PC-3 (cell line): ENCODE data around the gene GABRG3. TPM values are rescaled to one million over a fixed set of nuclear protein-coding genes. Genes with fewer than 3 reads are reported as not detected.

ENCODE experiments used
- ATAC-seq: fragments of 200-7000 bp; cut with Tn5 transposase; 2 replicates; pipeline ENCODE4 v1.9.1; 2020; ENCODE audit warnings: mild to moderate bottlenecking, moderate library complexity
- BruUV-seq: library from RNA; stranded (reverse); fragments of 400-500 nt; replicated peaks from 2 replicates; lab custom pipeline; 2021; lab: Mats Ljungman, UMichigan
- CTCF ChIA-PET: fragments of 300-600 bp; sonication (Branson Sonifier 250); formaldehyde crosslinking; loops from one replicate; lab custom pipeline; 2022; ENCODE audit warnings: antibody characterized with exemption; lab: Charles Lee
- POLR2A ChIA-PET: fragments of 300-600 bp; sonication (Branson Sonifier 250); formaldehyde crosslinking; loops from one replicate; lab custom pipeline; 2022; ENCODE audit warnings: antibody characterized with exemption; ENCODE audit not compliant: unreplicated experiment; lab: Charles Lee
- DNase-seq: peaks from one replicate; pipeline ENCODE4 v3.0.0-alpha.2; 2015
- H2AFZ ChIP-seq: fragments of 300-600 bp; sonication (generic); 2 replicates; pipeline ENCODE4 v1.6.0; 2016; ENCODE audit warnings: antibody characterized with exemption, low read length
- H3F3A ChIP-seq: fragments of 300-600 bp; sonication (generic); one replicate; pipeline ENCODE4 v1.6.0; 2017; ENCODE audit warnings: antibody characterized with exemption, low read length, control low read depth, mild to moderate bottlenecking; ENCODE audit not compliant: unreplicated experiment
- H3K27ac ChIP-seq: fragments of 300-600 bp; sonication (generic); 2 replicates; pipeline ENCODE4 v1.5.1; 2016; ENCODE audit warnings: mild to moderate bottlenecking, low read length
- H3K27me3 ChIP-seq: fragments of 300-600 bp; sonication (generic); 2 replicates; pipeline ENCODE4 v1.6.1; 2016; ENCODE audit warnings: low read length, mixed read lengths
- H3K36me3 ChIP-seq: fragments of 300-600 bp; sonication (generic); 2 replicates; pipeline ENCODE4 v1.6.1; 2016; ENCODE audit warnings: low read depth, mixed run types, low read length, mixed read lengths
- H3K4me1 ChIP-seq: fragments of 300-600 bp; sonication (generic); 2 replicates; pipeline ENCODE4 v1.5.1; 2016; ENCODE audit warnings: low read length; ENCODE audit not compliant: insufficient read depth
- H3K4me2 ChIP-seq: fragments of 300-600 bp; sonication (generic); 2 replicates; pipeline ENCODE4 v1.6.0; 2016; ENCODE audit warnings: low read length
- H3K4me3 ChIP-seq: fragments of 300-600 bp; sonication (generic); 2 replicates; pipeline ENCODE4 v1.5.1; 2016; ENCODE audit warnings: mild to moderate bottlenecking, low read length, mixed read lengths
- H3K79me2 ChIP-seq: fragments of 300-600 bp; sonication (generic); 2 replicates; pipeline ENCODE4 v1.6.1; 2017; ENCODE audit warnings: low read length, mixed read lengths
- H3K9ac ChIP-seq: fragments of 300-600 bp; sonication (generic); 2 replicates; pipeline ENCODE4 v1.6.0; 2016; ENCODE audit warnings: mild to moderate bottlenecking, low read length
- H3K9me2 ChIP-seq: fragments of 300-600 bp; sonication (generic); replicated peaks from 2 replicates; pipeline ENCODE4 v1.6.1; 2016; ENCODE audit warnings: mixed run types, low read length, mixed read lengths
- H3K9me3 ChIP-seq: fragments of 300-600 bp; sonication (generic); 2 replicates; pipeline ENCODE4 v1.6.1; 2016; ENCODE audit warnings: low read length, mixed read lengths
- H4K20me1 ChIP-seq: fragments of 300-600 bp; sonication (generic); 2 replicates; pipeline ENCODE4 v1.6.1; 2016; ENCODE audit warnings: low read length, mixed read lengths
- EZH2 ChIP-seq: fragments of 300-600 bp; sonication (generic); IDR thresholded peaks from one replicate; pipeline ENCODE4 v1.6.1; 2017; ENCODE audit warnings: antibody characterized with exemption, mild to moderate bottlenecking, low read length; ENCODE audit not compliant: unreplicated experiment
- EZH2phosphoT487 ChIP-seq: fragments of 300-600 bp; sonication (generic); IDR thresholded peaks from 2 replicates; pipeline ENCODE4 v1.6.1; 2018; ENCODE audit warnings: mild to moderate bottlenecking, antibody characterized with exemption, low read length, borderline replicate concordance
- intact Hi-C: fragments of 100-400 bp; cut with micrococcal nuclease; formaldehyde crosslinking; loops from 2 replicates; pipeline ENCODE4 v1.9.0; 2023
- total RNA-seq: library from RNA; depleted of rRNA; stranded (reverse); fragments of >200 nt; gene quantifications from 2 replicates; pipeline ENCODE4 v1.2.3, GENCODE V29; 2014
- TF ChIP-seq, protein P1 (sequence below): fragments of 300-600 bp; sonication (generic); conservative IDR thresholded peaks from 2 replicates; pipeline ENCODE4 v1.5.1; 2017; ENCODE audit warnings: antibody characterized with exemption, low read depth, mild to moderate bottlenecking, low read length

Gene GABRG3
- total RNA-seq, 1 experiment from 2014 or later = 0.11 TPM

DNA sequence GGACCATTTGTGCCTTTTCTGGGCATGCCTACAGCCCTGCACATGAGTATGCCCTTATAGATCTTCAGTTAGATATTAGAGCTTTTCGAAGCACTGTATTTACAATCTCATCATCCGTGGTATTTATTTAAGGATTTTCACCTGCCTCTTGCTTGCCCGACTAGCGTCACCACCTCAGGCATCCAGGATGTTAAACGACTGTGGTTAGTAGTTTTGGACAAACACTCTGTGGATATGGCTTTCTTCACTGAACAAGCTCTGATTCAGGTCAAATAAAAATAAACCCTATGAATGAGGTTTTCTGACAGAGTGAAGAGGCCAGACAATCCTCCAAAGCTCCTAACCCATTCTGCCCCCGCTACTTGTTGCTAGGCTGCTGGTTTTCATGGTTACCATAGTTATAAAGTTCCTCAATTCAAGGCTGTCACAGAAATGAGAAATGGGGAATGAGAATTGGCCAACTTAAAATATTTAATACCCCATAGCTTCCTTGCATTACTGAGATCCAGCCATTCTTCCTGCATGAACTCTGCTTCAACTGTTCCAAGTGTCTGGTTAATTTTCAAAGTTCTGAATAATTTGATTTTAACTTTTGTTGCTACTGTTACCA, 440.1 kb downstream of the GABRG3 start:
- H3F3A ChIP-seq = no peaks in the 10 kb centered on the region
- H2AFZ ChIP-seq = no peak overlapping the region
- no peaks in the 10 kb centered on the region for H3K27me3 ChIP-seq
- TF ChIP-seq EZH2 (no peak), EZH2phosphoT487 (no peak)
- TF ChIP-seq, protein P1, sequence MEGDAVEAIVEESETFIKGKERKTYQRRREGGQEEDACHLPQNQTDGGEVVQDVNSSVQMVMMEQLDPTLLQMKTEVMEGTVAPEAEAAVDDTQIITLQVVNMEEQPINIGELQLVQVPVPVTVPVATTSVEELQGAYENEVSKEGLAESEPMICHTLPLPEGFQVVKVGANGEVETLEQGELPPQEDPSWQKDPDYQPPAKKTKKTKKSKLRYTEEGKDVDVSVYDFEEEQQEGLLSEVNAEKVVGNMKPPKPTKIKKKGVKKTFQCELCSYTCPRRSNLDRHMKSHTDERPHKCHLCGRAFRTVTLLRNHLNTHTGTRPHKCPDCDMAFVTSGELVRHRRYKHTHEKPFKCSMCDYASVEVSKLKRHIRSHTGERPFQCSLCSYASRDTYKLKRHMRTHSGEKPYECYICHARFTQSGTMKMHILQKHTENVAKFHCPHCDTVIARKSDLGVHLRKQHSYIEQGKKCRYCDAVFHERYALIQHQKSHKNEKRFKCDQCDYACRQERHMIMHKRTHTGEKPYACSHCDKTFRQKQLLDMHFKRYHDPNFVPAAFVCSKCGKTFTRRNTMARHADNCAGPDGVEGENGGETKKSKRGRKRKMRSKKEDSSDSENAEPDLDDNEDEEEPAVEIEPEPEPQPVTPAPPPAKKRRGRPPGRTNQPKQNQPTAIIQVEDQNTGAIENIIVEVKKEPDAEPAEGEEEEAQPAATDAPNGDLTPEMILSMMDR = no peak
- H3K9me3 ChIP-seq = peaks cover 20% of the 10 kb centered on the region
- DNase-seq = peak; percentile 44
- intact Hi-C loops = no loop called here
- ATAC-seq = no peak
- no peaks in the 10 kb centered on the region for H3K79me2 ChIP-seq
- no peak overlapping the region for H3K9ac ChIP-seq
- H3K4me1 ChIP-seq = no peaks in the 10 kb centered on the region
- no TSS peak for BruUV-seq
- H3K27ac ChIP-seq = peak overlapping the region; percentile 48
- no peaks in the 10 kb centered on the region for H3K9me2 ChIP-seq
- H4K20me1 ChIP-seq = no peaks in the 10 kb centered on the region
- POLR2A ChIA-PET = no interaction called here
- CTCF ChIA-PET = no interaction called here
- no peaks in the 10 kb centered on the region for H3K36me3 ChIP-seq
- no peak overlapping the region for H3K4me2 ChIP-seq
- no peak overlapping the region for H3K4me3 ChIP-seq

DNA sequence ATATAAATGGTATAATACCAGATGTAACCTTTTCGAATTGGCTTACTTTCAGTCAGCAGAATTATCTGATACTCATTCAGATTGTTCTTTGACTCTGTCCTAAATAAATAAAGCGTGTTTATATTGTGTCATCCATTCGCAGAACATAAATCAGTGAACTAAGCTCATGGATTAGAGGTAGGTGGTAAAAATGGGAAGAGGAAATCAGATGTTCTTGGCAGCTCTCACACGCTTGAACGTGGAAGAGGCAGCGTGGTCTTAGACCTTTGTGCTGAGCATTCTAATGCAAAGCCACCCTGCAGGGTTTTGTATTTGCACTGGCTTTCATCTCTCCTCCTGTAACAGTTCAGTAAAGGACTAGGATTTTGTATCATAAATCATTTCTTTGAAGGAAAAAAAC, 441.4 kb downstream of the GABRG3 start:
- Histone ChIP-seq H3K4me1 (no peaks in the 10 kb centered on the region), H3K27ac (no peak overlapping the region), H2AFZ (no peak overlapping the region), H3K27me3 (no peaks in the 10 kb centered on the region), H3F3A (no peaks in the 10 kb centered on the region), H4K20me1 (no peaks in the 10 kb centered on the region), H3K9me3 (peaks cover 18% of the 10 kb centered on the region), H3K79me2 (no peaks in the 10 kb centered on the region), H3K4me2 (no peak overlapping the region), H3K9me2 (no peaks in the 10 kb centered on the region), H3K9ac (no peak overlapping the region), H3K4me3 (no peak overlapping the region), H3K36me3 (no peaks in the 10 kb centered on the region)
- intact Hi-C loops = no loop called here
- BruUV-seq = no TSS peak
- no peak for DNase-seq
- ChIA-PET POLR2A (no interaction called here), CTCF (no interaction called here)
- TF ChIP-seq EZH2 (no peak), EZH2phosphoT487 (no peak)
- TF ChIP-seq, protein P1 = no peak
- ATAC-seq = no peak

DNA sequence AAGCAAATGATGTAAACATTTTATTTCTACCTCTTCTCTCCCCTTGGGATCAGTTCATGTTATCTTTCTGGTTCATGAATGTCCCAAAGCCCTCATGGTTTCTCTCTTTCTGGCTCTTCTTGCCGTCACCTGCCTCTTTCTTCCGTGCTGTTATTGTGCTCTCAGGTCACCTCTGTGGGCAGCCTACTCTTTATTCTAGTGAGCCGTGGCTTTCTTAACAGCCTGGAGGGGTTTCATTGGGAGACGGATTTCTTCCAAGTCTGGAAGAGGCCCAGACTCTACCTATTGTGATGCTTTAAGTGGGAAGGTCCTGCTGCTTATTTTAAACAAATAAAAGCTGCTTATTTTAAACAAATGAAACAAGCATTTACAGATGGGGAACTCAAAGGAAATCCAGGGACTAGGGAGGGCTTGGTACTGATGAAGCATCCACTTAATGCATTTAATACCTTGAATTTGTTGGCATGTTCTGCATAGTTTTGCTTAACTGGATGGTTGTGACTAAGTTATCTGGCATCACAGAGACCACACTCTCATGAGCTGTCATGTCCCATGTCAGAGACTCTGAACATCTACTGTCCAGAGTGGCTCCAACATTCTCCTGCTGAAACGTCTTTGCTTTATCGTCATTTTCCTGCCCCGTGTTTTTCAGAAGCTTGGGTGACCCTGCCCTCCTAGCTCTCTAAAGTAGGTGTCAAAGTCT, 443.3 kb downstream of the GABRG3 start:
- POLR2A ChIA-PET = no interaction called here
- Histone ChIP-seq H3K36me3 (no peaks in the 10 kb centered on the region), H3K4me3 (no peak overlapping the region), H3K9me2 (no peaks in the 10 kb centered on the region), H3K9ac (no peak overlapping the region), H3K4me2 (no peak overlapping the region), H3K27ac (no peak overlapping the region), H3K27me3 (no peaks in the 10 kb centered on the region), H3K9me3 (peaks cover 6% of the 10 kb centered on the region; the same call in 1 of the 2 replicates), H3F3A (no peaks in the 10 kb centered on the region), H4K20me1 (no peaks in the 10 kb centered on the region), H3K4me1 (no peaks in the 10 kb centered on the region), H3K79me2 (no peaks in the 10 kb centered on the region), H2AFZ (no peak overlapping the region)
- no TSS peak for BruUV-seq
- CTCF ChIA-PET = no interaction called here
- ATAC-seq = no peak
- intact Hi-C loops = no loop called here
- no peak for TF ChIP-seq EZH2
- TF ChIP-seq, protein P1 = no peak
- TF ChIP-seq EZH2phosphoT487 = no peak
- no peak for DNase-seq
